Mammary epithelial cell (primary cell): Measurements from ENCODE around the gene SMAD6.
A peak's percentile ranks its signal among the peaks of the same experiment; 100 is the strongest.

Experiments used
- EZH2 ChIP-seq: IDR thresholded peaks from 2 replicates; pipeline ENCODE4 v1.6.1; 2012; ENCODE audit warnings: low read length, inconsistent platforms, borderline replicate concordance
- TF ChIP-seq, protein P1 (sequence below), 2 donors: IDR thresholded peaks in 1 of 2; conservative IDR thresholded peaks in 1 of 2; 2 replicates each; pipeline ENCODE4 v1.5.1; 2011 to 2012; ENCODE audit warnings: inconsistent platforms in 2 of 2, low read length in 2 of 2, mild to moderate bottlenecking in 2 of 2, control low read depth in 1 of 2, low read depth in 1 of 2; ENCODE audit not compliant: insufficient read depth in 1 of 2; ENCODE audit errors: extremely low read depth in 1 of 2

DNA sequence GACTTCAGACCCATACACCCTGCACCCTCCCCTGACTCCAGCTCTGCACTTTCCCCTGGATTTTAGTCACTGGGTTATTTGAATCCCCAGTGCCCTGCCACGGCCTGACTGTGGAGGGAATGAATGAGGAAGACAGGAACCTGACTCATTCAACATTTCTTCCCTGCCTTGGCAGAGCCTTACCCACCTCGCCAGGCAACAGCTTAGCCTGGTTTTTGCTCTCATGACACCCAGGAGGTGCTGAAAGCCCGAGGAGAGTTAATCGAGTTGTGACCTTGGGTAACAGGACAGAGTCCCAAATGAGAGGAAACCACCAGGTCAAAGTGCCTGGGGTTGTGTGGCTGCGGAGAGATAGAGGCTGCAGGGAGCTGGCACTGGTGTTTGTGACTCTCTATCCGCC is 128.3 kb downstream of the SMAD6 start:
- TF ChIP-seq, protein P1, sequence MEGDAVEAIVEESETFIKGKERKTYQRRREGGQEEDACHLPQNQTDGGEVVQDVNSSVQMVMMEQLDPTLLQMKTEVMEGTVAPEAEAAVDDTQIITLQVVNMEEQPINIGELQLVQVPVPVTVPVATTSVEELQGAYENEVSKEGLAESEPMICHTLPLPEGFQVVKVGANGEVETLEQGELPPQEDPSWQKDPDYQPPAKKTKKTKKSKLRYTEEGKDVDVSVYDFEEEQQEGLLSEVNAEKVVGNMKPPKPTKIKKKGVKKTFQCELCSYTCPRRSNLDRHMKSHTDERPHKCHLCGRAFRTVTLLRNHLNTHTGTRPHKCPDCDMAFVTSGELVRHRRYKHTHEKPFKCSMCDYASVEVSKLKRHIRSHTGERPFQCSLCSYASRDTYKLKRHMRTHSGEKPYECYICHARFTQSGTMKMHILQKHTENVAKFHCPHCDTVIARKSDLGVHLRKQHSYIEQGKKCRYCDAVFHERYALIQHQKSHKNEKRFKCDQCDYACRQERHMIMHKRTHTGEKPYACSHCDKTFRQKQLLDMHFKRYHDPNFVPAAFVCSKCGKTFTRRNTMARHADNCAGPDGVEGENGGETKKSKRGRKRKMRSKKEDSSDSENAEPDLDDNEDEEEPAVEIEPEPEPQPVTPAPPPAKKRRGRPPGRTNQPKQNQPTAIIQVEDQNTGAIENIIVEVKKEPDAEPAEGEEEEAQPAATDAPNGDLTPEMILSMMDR (conservative IDR thresholded peaks at IDR 0.05 in 1 of 2, IDR thresholded peaks at IDR 0.05 in 1 of 2; ENCODE audit: extremely low read depth in 1 of 2, insufficient read depth in 1 of 2, low read depth in 1 of 2, low read length in 2 of 2), result peak in 1 of 2 donors; percentile 4
- no peak for TF ChIP-seq EZH2
